Bronchial epithelial cell (primary cell): ENCODE data around the gene COPS7B. TPM values are rescaled to one million over a fixed set of nuclear protein-coding genes. Genes with fewer than 3 reads are reported as not detected.

Source experiments
- DNase-seq: peaks from one replicate; pipeline ENCODE4 v3.0.0-alpha.2; 2010; ENCODE audit warnings: low read depth
- FAIRE-seq: peaks from 2 replicates; lab custom pipeline; 2011; peaks lifted over from hg19 to GRCh38; lab: Jason Lieb, UNC
- H3K27me3 ChIP-seq: 2 replicates; pipeline ENCODE4 v1.5.1; 2011; ENCODE audit warnings: low read length; ENCODE audit not compliant: control insufficient read depth, insufficient read depth
- H3K36me3 ChIP-seq: 2 replicates; pipeline ENCODE4 v1.5.1; 2011; ENCODE audit warnings: low read length; ENCODE audit not compliant: control insufficient read depth, insufficient read depth
- H3K4me3 ChIP-seq: 2 replicates; pipeline ENCODE4 v1.5.1; 2011; ENCODE audit warnings: mild to moderate bottlenecking, low read depth, low read length, control low read depth
- CTCF ChIP-seq: IDR thresholded peaks from 2 replicates; pipeline ENCODE4 v1.5.1; 2011; ENCODE audit warnings: mild to moderate bottlenecking, moderate library complexity, low read length, control low read depth, inconsistent platforms; ENCODE audit not compliant: insufficient read depth, severe bottlenecking
- total RNA-seq: library from RNA; depleted of rRNA; stranded (reverse); fragments of >200 nt; gene quantifications from 2 replicates; pipeline ENCODE4 v1.2.1, GENCODE V29; 2014

Gene COPS7B
- total RNA-seq, 1 donor from 2014 or later: 12.6 TPM

- FAIRE-seq (no peak), DNase-seq (peak; percentile 90)
- TF ChIP-seq CTCF: no peak
- H3K4me3 ChIP-seq: peak overlapping the region; percentile 85
- H3K36me3 ChIP-seq: no peaks in the 10 kb centered on the region
- no peaks in the 10 kb centered on the region for H3K27me3 ChIP-seq
Observed at GRCh38 chr2:231781798-231782726, 4.2 kb upstream of the COPS7B start.

- no peaks in the 10 kb centered on the region for H3K36me3 ChIP-seq
- no peaks in the 10 kb centered on the region for H3K27me3 ChIP-seq
- no peak for FAIRE-seq
- no peak overlapping the region for H3K4me3 ChIP-seq
- DNase-seq: no peak
- TF ChIP-seq CTCF: no peak
Observed at GRCh38 chr2:231785413-231785812, 832 bp upstream of the COPS7B start.

DNA sequence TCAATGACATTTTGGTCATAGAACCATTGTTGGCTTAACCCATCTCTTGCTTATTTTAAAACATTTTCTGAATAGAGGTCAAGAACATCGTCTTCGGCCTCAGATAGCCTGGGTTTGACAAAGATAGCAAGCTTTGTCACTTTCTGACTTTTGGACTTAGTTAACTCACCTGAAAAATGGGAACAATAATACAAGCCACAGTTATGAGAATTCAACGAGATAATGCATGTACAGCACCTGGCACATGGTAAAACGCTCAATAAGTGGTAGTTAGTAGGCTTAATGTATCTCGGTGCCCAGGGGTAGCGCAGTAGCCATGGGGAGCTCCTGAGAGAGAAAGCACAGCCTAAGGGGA, 446 bp upstream of the COPS7B start:
- FAIRE-seq (no peak), DNase-seq (no peak)
- Histone ChIP-seq H3K36me3 (no peaks in the 10 kb centered on the region), H3K27me3 (no peaks in the 10 kb centered on the region), H3K4me3 (peak overlapping the region; percentile 78)
- TF ChIP-seq CTCF: no peak

DNA sequence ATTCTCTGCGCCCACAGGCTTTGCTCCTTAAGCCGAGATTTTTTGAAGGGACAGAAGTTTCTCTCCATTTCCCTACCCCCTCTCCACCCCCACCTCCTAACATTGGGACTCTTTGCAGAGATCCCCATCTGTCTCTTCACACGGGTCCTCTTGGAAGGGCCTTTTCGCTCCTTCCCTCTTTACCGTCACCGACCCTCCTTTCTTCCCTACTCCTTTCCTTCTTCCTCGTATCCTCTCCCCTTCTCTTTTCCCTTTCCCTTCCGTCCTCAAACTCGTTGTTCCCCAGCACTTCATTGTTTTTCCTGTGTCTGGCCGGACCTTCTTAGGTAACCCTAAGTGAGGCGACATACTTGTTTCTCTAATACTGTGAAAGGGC, 660 bp downstream of the COPS7B start:
- no peak for TF ChIP-seq CTCF
- Histone ChIP-seq H3K36me3 (peaks cover 1% of the 10 kb centered on the region), H3K27me3 (no peaks in the 10 kb centered on the region), H3K4me3 (peak overlapping the region; percentile 78)
- no peak for FAIRE-seq
- no peak for DNase-seq

DNA sequence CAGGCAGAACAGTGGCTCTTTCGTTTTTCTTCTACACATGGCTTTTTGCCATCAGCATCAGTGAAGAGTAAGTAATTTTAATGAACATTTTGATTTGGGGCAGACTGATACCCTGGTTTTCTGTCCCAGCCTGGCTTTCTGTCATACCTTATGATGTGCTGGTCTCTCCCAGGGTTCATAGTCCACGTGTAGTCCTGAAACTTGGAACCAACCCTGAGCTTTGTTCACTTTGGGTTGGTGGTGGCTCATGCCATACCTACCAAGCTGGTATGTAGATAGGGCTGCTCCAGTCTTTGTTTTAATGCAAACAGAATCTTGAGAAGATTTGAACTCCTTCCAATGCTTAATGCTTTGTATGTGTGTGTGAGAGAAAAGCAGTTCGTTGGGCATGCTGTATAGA, 4.9 kb downstream of the COPS7B start:
- Histone ChIP-seq H3K4me3 (no peak overlapping the region), H3K36me3 (peaks cover 1% of the 10 kb centered on the region), H3K27me3 (no peaks in the 10 kb centered on the region)
- FAIRE-seq: no peak
- no peak for DNase-seq
- TF ChIP-seq CTCF: no peak
